ENCODE data around the gene DAAM1.

The DAAM1 gene

DNA sequence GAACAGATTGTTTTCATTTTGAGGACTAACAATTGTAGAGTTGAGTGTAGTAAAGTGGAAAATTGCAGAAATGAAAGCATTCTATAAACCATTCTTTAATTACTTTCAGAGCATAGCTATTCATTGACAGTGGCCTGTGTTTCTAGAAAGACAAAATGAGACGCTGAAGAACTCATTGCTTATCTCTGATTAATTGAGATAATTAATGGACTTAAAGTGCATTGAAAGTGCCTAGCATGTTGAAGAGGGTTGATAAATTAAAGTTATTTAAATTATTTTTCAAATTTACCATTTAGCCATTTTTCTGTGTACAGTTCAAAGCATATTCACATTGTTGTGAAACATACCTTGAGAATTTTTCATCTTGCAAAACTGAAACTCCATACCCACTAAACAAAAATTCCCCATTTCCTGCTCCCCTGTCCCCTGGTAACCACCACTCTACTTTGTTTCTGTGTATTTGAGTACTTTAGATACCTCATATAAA lies 57.4 kb downstream of the DAAM1 start:
- 0 out of 2 replicates have a peak overlapping the region, but pooled peaks have one; percentile 3 for H3K4me3 ChIP-seq (ENCODE audit: low read length)
- H3K9ac ChIP-seq (ENCODE audit: low read length), result no peak overlapping the region
- H3K79me2 ChIP-seq (ENCODE audit: low read length), result peaks cover 8% of the 10 kb centered on the region; the same call in 1 of the 2 replicates
- H3K36me3 ChIP-seq (replicated peaks; ENCODE audit: low read depth, low read length), result no peaks in the 10 kb centered on the region
- no peak for TF ChIP-seq EZH2phosphoT487 (IDR thresholded peaks at IDR 0.05; ENCODE audit: low read depth)
- TF ChIP-seq, protein P1, sequence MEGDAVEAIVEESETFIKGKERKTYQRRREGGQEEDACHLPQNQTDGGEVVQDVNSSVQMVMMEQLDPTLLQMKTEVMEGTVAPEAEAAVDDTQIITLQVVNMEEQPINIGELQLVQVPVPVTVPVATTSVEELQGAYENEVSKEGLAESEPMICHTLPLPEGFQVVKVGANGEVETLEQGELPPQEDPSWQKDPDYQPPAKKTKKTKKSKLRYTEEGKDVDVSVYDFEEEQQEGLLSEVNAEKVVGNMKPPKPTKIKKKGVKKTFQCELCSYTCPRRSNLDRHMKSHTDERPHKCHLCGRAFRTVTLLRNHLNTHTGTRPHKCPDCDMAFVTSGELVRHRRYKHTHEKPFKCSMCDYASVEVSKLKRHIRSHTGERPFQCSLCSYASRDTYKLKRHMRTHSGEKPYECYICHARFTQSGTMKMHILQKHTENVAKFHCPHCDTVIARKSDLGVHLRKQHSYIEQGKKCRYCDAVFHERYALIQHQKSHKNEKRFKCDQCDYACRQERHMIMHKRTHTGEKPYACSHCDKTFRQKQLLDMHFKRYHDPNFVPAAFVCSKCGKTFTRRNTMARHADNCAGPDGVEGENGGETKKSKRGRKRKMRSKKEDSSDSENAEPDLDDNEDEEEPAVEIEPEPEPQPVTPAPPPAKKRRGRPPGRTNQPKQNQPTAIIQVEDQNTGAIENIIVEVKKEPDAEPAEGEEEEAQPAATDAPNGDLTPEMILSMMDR (IDR thresholded peaks at IDR 0.05; ENCODE audit: low read depth, low read length), result no peak
- peaks cover 24% of the 10 kb centered on the region for H3K4me1 ChIP-seq (ENCODE audit: low read length)
- no peak overlapping the region for H3K27ac ChIP-seq (ENCODE audit: low read length)
- H3K27me3 ChIP-seq (ENCODE audit: low read depth, low read length), result no peaks in the 10 kb centered on the region; the same call in 1 of the 2 replicates
- peak overlapping the region; percentile 39 for H3K4me2 ChIP-seq (ENCODE audit: low read length)
- no peak overlapping the region for H2AFZ ChIP-seq (ENCODE audit: low read depth, low read length)
- H4K20me1 ChIP-seq (ENCODE audit: insufficient read depth, low read length), result peaks cover 29% of the 10 kb centered on the region; the same call in 1 of the 2 replicates
- no peaks in the 10 kb centered on the region for H3K9me3 ChIP-seq (ENCODE audit: insufficient read depth, low read length)

DNA sequence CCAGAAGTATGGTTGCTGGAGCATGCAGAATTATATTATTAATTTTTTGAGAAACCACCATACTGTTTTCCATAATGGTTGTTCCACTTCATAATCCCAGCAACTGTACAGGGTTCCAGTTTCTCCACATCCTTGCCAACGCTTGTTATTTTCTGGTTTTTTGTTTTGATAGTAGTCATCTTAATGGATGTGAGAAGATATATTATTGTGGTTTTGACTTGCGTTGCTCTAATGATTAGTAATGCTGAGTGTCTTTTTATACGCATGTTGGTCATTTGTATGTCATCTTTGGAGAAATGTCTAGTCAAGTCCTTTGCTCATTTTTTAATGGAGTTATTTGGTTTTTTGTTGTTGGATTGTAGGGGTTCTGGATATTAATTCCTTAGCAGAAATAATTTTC lies 58.1 kb downstream of the DAAM1 start:
- Histone ChIP-seq H3K79me2 (ENCODE audit: low read length) (peaks cover 7% of the 10 kb centered on the region; the same call in 1 of the 2 replicates), H4K20me1 (ENCODE audit: insufficient read depth, low read length) (peaks cover 34% of the 10 kb centered on the region; the same call in 1 of the 2 replicates), H2AFZ (ENCODE audit: low read depth, low read length) (no peak overlapping the region), H3K27me3 (ENCODE audit: low read depth, low read length) (no peaks in the 10 kb centered on the region; the same call in 1 of the 2 replicates), H3K36me3 (replicated peaks; ENCODE audit: low read depth, low read length) (no peaks in the 10 kb centered on the region), H3K27ac (ENCODE audit: low read length) (no peak overlapping the region), H3K4me2 (ENCODE audit: low read length) (peak overlapping the region; percentile 39), H3K4me1 (ENCODE audit: low read length) (peaks cover 23% of the 10 kb centered on the region), H3K9ac (ENCODE audit: low read length) (no peak overlapping the region), H3K4me3 (ENCODE audit: low read length) (no peak overlapping the region), H3K9me3 (ENCODE audit: insufficient read depth, low read length) (no peaks in the 10 kb centered on the region)
- no peak for TF ChIP-seq EZH2phosphoT487 (IDR thresholded peaks at IDR 0.05; ENCODE audit: low read depth)
- TF ChIP-seq, protein P1 (IDR thresholded peaks at IDR 0.05; ENCODE audit: low read depth, low read length), result no peak

DNA sequence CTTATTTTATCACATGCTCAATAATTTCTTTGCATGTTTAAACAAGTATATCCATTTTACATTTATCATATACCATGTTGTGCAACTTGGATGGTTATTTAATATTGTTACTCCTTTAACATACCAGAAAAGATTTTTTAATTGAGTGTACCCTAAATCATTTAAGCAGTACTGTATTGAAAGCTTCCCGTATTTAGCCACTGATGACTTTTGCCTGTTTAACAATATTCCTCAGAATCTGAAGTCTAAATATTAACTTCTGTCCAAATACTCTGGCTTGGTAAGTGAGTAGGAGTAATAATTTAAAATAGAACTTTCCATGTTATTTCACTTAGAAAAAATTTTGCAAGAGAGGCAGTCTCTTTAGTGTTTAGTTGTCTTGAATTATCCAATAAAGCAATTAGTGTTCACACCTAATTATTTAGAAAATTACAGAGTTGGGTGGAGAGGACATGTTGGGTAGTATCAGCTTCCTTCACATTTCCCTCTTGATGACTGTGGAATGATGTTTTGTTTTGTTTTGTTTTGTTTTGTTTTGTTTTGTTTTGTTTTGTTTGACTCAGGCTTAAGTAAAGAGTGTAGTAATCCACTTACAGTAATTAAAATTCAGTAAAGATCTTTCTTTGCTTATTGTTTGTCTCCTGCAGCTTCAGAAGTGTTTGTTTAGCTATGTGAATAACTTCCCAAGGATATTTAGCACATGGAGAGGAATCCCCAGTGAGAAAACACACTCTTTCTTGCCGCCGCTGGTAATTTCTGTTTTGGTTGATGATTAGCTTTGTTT lies 59.5 kb downstream of the DAAM1 start:
- H3K4me2 ChIP-seq (ENCODE audit: low read length), result no peak overlapping the region
- H3K36me3 ChIP-seq (replicated peaks; ENCODE audit: low read depth, low read length), result peaks cover 3% of the 10 kb centered on the region
- H4K20me1 ChIP-seq (ENCODE audit: insufficient read depth, low read length), result peaks cover 48% of the 10 kb centered on the region; the same call in 1 of the 2 replicates
- no peak overlapping the region for H2AFZ ChIP-seq (ENCODE audit: low read depth, low read length)
- H3K9ac ChIP-seq (ENCODE audit: low read length), result no peak overlapping the region
- H3K27me3 ChIP-seq (ENCODE audit: low read depth, low read length), result no peaks in the 10 kb centered on the region; the same call in 1 of the 2 replicates
- peaks cover 13% of the 10 kb centered on the region; the same call in 1 of the 2 replicates for H3K79me2 ChIP-seq (ENCODE audit: low read length)
- H3K27ac ChIP-seq (ENCODE audit: low read length), result no peak overlapping the region
- no peaks in the 10 kb centered on the region for H3K9me3 ChIP-seq (ENCODE audit: insufficient read depth, low read length)
- peaks cover 24% of the 10 kb centered on the region for H3K4me1 ChIP-seq (ENCODE audit: low read length)
- no peak overlapping the region for H3K4me3 ChIP-seq (ENCODE audit: low read length)
- no peak for TF ChIP-seq EZH2phosphoT487 (IDR thresholded peaks at IDR 0.05; ENCODE audit: low read depth)
- TF ChIP-seq, protein P1 (IDR thresholded peaks at IDR 0.05; ENCODE audit: low read depth, low read length), result no peak

DNA sequence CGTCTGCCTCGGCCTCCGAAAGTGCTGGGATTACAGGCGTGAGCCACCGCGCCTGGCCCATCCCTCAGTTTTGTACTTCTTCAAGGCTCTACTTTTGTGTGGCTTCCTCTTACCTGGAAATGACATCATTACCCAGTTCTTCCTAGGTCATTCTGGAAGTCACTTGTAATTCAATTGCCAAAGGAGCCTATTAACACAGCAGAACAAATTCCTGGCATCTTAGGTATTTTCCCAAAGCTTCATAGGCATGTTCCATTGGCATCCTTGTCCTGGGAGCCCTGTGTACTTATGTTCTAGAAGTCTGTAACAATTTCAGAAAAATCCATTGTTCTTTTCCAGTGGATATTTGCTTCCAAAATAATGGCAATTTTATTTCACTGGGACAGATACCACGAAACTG lies 60.6 kb downstream of the DAAM1 start:
- H3K4me1 ChIP-seq (ENCODE audit: low read length), result peaks cover 31% of the 10 kb centered on the region
- H3K4me3 ChIP-seq (ENCODE audit: low read length), result no peak overlapping the region
- H3K79me2 ChIP-seq (ENCODE audit: low read length), result peaks cover 15% of the 10 kb centered on the region; the same call in 1 of the 2 replicates

More for the DNA sequence above, 60.6 kb downstream of the DAAM1 start:
- Histone ChIP-seq H3K27me3 (ENCODE audit: low read depth, low read length) (no peaks in the 10 kb centered on the region), H3K9me3 (ENCODE audit: insufficient read depth, low read length) (no peaks in the 10 kb centered on the region), H3K27ac (ENCODE audit: low read length) (no peak overlapping the region), H2AFZ (ENCODE audit: low read depth, low read length) (no peak overlapping the region), H3K9ac (ENCODE audit: low read length) (no peak overlapping the region), H3K36me3 (replicated peaks; ENCODE audit: low read depth, low read length) (peaks cover 3% of the 10 kb centered on the region), H4K20me1 (ENCODE audit: insufficient read depth, low read length) (peaks cover 48% of the 10 kb centered on the region; the same call in 1 of the 2 replicates), H3K4me2 (ENCODE audit: low read length) (no peak overlapping the region)
- TF ChIP-seq, protein P1 (IDR thresholded peaks at IDR 0.05; ENCODE audit: low read depth, low read length), result no peak
- TF ChIP-seq EZH2phosphoT487 (IDR thresholded peaks at IDR 0.05; ENCODE audit: low read depth), result no peak
